T-cell (primary cell): ENCODE results near the gene SPATA31A3. TPM values are rescaled to one million over a fixed set of nuclear protein-coding genes. Genes with fewer than 3 reads are reported as not detected.

ENCODE experiments used
- total RNA-seq, 35 experiments: library from RNA in 6 of 35; stranded (reverse) in 6 of 35; fragments of 120-200 nt in 1 of 35; gene quantifications; one replicate each; pipeline versions ENCODE4 v1.2.1 to v1.2.4 and lab custom pipeline; 2013 to 2026

The SPATA31A3 gene
- total RNA-seq, 5 donors from 2014 or later (not counting 1 experiment from before 2014, with no cell fraction given): not detected

Other genes with a start within 250 kb of the SPATA31A3 start
- 1 to 10 TPM; 1.6 to 8.3 (median 4.5) TPM for gene ZNF658, start 91.8 kb downstream of the SPATA31A3 start, total RNA-seq